NCI-H1417 (cell line): ENCODE results near the gene PKD1.

Experiments
- DNase-seq, 3 experiments: peaks; one replicate each; lab custom pipeline; 2025; lab: John Stamatoyannopoulos, UW

The PKD1 gene

GRCh38 chr16:2087748-2088631, 47.7 kb downstream of the PKD1 start:
- no peak for DNase-seq

- no peak for DNase-seq
These were observed 48.6 kb downstream of the PKD1 start for GRCh38 chr16:2086812-2087747.

DNA sequence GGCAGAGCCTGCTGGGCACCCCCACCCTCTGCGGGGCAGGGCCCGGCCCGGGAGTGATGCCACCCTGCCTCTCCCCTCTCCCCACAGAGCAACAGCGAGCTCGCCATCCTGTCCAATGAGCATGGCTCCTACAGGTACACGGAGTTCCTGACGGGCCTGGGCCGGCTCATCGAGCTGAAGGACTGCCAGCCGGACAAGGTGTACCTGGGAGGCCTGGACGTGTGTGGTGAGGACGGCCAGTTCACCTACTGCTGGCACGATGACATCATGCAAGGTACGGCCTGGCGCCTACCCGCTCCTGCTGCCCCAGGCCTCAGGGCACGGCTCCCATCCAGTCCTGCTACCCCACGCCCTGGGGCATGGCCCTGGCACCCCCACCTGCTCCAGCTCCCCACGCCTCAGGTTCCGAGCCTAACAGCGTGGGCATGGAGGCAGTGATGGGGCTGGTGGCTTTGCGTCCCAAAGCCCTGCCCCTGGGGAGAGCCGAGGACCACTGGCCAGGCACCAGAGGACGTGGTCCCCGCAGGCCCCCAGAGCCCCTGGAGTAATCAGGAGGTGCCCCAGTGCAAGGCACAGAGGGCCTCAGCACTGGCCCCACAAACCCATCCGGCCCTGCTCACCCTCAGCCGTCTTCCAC, 49.5 kb downstream of the PKD1 start:
- DNase-seq = no peak

- no peak for DNase-seq
These were observed 50.0 kb downstream of the PKD1 start for GRCh38 chr16:2085669-2086068.

GRCh38 chr16:2084895-2085625, 50.6 kb downstream of the PKD1 start:
- DNase-seq = no peak

GRCh38 chr16:2083876-2084780, 51.6 kb downstream of the PKD1 start:
- no peak for DNase-seq

GRCh38 chr16:2083409-2083808, 52.3 kb downstream of the PKD1 start:
- no peak for DNase-seq

DNA sequence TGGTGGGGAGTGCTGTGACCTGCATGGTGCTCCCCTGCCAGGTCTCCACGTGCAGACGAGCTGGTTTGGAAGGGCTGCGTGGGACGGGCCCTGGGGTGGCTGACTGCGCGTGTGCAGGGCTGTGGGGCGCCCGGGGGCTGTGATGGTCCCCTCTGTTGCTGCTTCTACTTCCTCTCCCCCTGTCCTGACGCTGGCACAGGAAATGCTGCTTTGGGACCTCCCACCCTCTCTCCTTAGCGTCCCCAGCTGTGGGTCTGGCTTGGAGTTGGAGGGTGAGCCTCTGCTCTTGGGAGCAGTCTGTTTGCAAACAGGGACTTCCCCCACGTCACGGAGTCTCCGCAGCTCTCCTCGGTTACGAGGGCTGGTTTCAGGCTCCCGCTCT, 52.7 kb downstream of the PKD1 start:
- no peak for DNase-seq

DNA sequence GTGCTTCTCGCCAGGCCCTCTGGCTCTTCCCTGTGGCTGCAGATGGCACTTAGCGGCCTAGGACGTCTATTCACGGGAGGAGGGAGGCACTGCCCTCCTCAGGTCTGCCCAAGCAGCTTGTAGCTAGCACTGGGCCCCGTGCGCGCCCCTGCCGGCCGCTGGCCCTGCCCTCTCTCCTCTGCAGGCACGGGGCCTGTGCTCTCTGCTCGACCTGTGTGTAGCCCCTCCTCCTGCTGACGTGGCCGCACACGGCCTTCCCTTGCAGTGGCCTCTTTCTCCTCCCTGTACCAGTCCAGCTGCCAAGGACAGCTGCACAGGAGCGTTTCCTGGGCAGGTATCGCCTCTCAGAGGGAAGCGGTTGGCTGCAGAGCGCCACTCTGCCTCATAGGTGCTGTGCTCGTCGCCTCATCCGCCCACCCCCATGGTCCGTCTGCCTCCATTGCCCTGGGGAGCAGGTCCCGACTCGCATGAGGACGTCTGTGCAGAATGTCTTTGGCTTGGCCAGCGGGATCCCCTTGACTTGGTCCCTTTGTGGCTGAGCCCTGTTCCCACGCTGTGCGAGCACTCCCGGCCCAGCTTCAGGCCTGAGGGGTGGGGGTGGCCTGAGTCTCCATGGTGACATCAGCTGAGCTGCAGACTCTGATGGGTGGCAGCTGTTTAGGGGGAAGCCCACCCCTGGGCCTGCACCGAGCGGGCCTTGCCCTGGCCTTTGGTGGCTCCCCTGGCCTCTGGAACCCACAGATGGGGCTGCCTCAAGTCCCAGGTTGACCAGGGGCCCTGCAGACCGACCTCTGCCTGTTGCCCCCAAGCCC, 53.3 kb downstream of the PKD1 start:
- peak; percentile 73 to 90 (median 81) for DNase-seq

DNA sequence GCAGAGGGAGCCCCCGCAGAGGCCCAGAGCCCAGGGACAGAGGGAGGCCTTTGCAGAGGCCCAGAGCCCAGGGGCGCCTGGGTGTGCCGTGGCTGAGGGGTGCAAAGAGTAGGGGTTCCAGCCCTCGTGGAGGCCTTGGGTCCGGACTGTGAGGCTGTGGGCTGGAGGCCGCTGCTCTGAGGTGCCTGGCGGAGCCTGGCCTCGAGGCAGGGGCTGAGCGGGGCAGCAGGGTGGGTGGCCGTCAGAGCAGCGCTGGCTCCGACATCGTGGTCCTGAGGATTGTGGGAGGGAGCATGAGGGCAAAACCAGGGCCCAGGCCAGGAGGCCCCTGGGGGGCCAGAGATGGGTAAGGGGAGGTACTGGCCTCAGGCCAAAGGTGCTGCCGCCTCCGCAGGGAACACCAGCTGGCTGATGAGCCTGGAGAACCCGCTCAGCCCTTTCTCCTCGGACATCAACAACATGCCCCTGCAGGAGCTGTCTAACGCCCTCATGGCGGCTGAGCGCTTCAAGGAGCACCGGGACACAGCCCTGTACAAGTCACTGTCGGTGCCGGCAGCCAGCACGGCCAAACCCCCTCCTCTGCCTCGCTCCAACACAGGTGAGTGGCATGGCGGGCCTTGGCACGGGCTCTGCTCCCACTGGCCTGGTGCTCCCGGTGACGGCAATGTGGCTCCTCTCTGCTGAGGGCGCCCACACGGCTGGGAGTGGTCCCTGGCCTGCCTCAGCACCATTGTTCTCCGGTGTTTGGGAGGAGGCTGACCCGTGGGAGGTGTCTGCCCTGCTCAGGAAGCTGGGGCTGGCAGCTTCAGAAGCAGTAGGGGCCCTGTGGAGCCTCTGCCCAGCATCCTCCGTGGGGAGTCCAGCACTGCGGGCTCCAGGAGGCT, 54.3 kb downstream of the PKD1 start:
- DNase-seq = peak in 1 of 3 experiments; percentile 34

GRCh38 chr16:2079991-2080390, 55.7 kb downstream of the PKD1 start:
- no peak for DNase-seq

- DNase-seq = no peak
These were observed 56.3 kb downstream of the PKD1 start for GRCh38 chr16:2079311-2079800.

DNA sequence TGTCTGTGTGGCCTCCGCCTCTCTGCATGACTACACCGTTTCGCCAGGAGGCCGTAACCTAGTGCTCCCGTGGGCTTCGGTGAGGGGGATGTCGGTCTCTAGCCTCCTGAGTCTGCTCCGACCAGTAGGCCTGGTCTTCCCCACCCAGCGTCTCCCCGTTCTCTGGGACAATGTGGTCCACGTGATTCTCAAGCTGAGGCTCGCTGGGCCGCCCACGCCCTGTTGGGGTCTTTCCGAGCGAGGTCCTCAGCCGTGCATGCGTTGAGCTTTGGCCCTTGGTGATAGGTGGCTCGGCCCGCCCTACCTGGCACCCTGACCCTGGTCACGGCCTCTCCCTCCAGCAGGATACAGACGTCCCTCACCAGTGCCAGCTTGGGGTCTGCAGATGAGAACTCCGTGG, 57.0 kb downstream of the PKD1 start:
- no peak for DNase-seq

GRCh38 chr16:2078096-2078495, 57.6 kb downstream of the PKD1 start:
- no peak for DNase-seq

GRCh38 chr16:2077696-2078095, 58.0 kb downstream of the PKD1 start:
- no peak for DNase-seq

DNA sequence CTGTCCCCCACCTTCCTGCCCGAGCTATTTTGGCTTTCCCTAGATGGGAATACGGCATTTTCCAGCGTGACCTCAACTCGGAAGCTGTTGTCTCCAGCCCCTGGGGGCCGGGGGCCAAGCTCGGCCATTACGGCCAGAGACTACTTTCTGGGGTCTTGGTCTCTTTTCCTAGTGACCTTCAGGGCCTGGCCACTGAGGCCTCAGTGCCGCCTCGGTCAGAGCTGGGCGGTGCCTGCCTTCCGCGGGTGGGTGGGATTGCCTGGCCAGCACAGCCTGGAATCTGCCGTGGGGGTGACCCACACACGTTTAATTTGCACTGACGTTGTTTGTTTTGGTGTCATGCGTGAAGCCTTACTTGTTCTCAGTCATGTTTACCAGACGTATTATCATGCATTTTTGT, 58.7 kb downstream of the PKD1 start:
- no peak for DNase-seq

- DNase-seq = no peak
These were observed 59.4 kb downstream of the PKD1 start for GRCh38 chr16:2076072-2076865.

DNA sequence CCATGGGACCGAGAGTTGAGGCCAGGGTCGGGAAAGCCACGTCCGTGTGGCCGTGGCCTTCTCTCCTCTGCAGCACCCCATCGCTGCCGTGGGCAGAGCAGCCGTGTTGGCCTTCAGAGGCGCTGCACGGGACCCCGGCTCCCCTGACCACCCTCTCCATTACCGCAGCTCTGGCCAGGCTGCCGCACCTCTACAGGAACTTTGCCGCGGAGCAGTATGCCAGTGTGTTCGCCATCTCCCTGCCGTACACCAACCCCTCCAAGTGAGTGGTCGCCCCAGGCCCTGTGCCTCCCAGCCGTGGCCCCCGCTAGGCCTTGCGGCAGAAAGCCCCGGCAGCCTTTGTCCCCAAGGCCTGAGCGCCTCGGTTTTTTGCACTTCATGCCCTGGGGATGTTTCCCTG, 60.1 kb downstream of the PKD1 start:
- no peak for DNase-seq
